B cell (primary cell): ENCODE results near the gene CSAG3. TPM values are rescaled to one million over a fixed set of nuclear protein-coding genes. Genes with fewer than 3 reads are reported as not detected.
"Not testable (repeated sequence)": the region's sequence is repeated elsewhere in the genome, so short reads cannot be mapped to it uniquely, and the experiment has no call there.

Experiments used
- ATAC-seq: fragments of 200-7000 bp; cut with Tn5 transposase; one replicate; pipeline ENCODE4 v1.10.0; 2021; ENCODE audit warnings: low read depth, mild to moderate bottlenecking, moderate number of reproducible peaks, moderate library complexity
- CTCF ChIA-PET: fragments of 350-600 bp; sonication (Branson Sonifier 250); formaldehyde crosslinking; loops from one replicate; lab custom pipeline; 2021; ENCODE audit warnings: antibody characterized with exemption, inconsistent platforms; lab: Charles Lee
- POLR2A ChIA-PET: fragments of 350-600 bp; sonication (Branson Sonifier 250); formaldehyde crosslinking; loops from one replicate; lab custom pipeline; 2021; ENCODE audit warnings: antibody characterized with exemption; lab: Charles Lee
- DNase-seq: peaks from one replicate; pipeline ENCODE4 v3.0.0; 2013
- H2AFZ ChIP-seq: 2 replicates; pipeline ENCODE4 v1.6.1; 2012; ENCODE audit warnings: mild to moderate bottlenecking, low read depth, low read length; ENCODE audit not compliant: insufficient read depth, poor library complexity, severe bottlenecking
- H3K27ac ChIP-seq, 2 donors: 1 replicate in 1 of 2; 2 replicates in 1 of 2; pipeline ENCODE4 v1.5.1; 2012 to 2013; ENCODE audit warnings: low read length in 2 of 2, mild to moderate bottlenecking in 2 of 2, moderate library complexity in 1 of 2
- H3K27me3 ChIP-seq, 4 experiments: fragments of 200-600 bp in 1 of 4; sonication (generic) in 1 of 4; replicated peaks in 1 of 4; 1 replicate in 2 of 4; 2 replicates in 2 of 4; pipeline versions ENCODE4 v1.6.1 to v1.7.0; 2013 to 2016; ENCODE audit warnings: low read length in 3 of 4, mild to moderate bottlenecking in 2 of 4, mixed read lengths in 1 of 4, moderate library complexity in 1 of 4; ENCODE audit not compliant: insufficient read depth in 4 of 4, control insufficient read depth in 3 of 4; ENCODE audit errors: control extremely low read depth in 1 of 4
- H3K36me3 ChIP-seq, 2 experiments: replicated peaks in 1 of 2; 1 replicate in 1 of 2; 2 replicates in 1 of 2; pipeline versions ENCODE4 v1.6.1 to v1.7.1; 2013; ENCODE audit warnings: low read length in 1 of 2; ENCODE audit not compliant: insufficient read depth in 2 of 2, control insufficient read depth in 1 of 2; ENCODE audit errors: control extremely low read depth in 1 of 2, extremely low read depth in 1 of 2
- H3K4me1 ChIP-seq, 2 donors: fragments of 200-600 bp in 1 of 2; sonication (generic) in 1 of 2; 1 replicate in 1 of 2; 2 replicates in 1 of 2; pipeline versions ENCODE4 v1.5.1 to v1.6.1; 2013 to 2017; ENCODE audit warnings: low read length in 2 of 2; ENCODE audit not compliant: control insufficient read depth in 2 of 2, insufficient read depth in 2 of 2
- H3K4me2 ChIP-seq: replicated peaks from 2 replicates; pipeline ENCODE3; 2012; ENCODE audit warnings: mild to moderate bottlenecking, low read depth, low read length; ENCODE audit not compliant: poor library complexity, severe bottlenecking
- H3K4me3 ChIP-seq, 5 experiments: fragments of 200-600 bp in 1 of 5; sonication (generic) in 1 of 5; 1 replicate in 3 of 5; 2 replicates in 2 of 5; pipeline versions ENCODE4 v1.5.1 to v1.7.0; 2011 to 2016; ENCODE audit warnings: low read length in 4 of 5, mild to moderate bottlenecking in 4 of 5, low read depth in 2 of 5, control low read depth in 1 of 5, moderate library complexity in 1 of 5; ENCODE audit not compliant: insufficient read depth in 1 of 5; ENCODE audit errors: control extremely low read depth in 1 of 5, extremely low read depth in 1 of 5
- H3K79me2 ChIP-seq: fragments of 200-600 bp; sonication (generic); one replicate; pipeline ENCODE4 v1.6.0; 2016; ENCODE audit warnings: low read length; ENCODE audit not compliant: control insufficient read depth, insufficient read depth
- H3K9ac ChIP-seq: fragments of 200-600 bp; sonication (generic); 2 replicates; pipeline ENCODE4 v1.6.1; 2017; ENCODE audit warnings: mild to moderate bottlenecking, low read length, moderate library complexity
- H3K9me3 ChIP-seq, 3 donors: one replicate each; pipeline versions ENCODE4 v1.6.1 to v1.7.1; 2013; ENCODE audit warnings: low read length in 2 of 3; ENCODE audit not compliant: control insufficient read depth in 2 of 3, insufficient read depth in 1 of 3; ENCODE audit errors: control extremely low read depth in 1 of 3
- H4K20me1 ChIP-seq: 2 replicates; pipeline ENCODE4 v1.6.0; 2012; ENCODE audit warnings: mild to moderate bottlenecking, low read length; ENCODE audit not compliant: insufficient read depth, control insufficient read depth, poor library complexity, severe bottlenecking
- H3K27ac Mint-ChIP-seq: one replicate; pipeline ENCODE4 v1.8.0; 2021; ENCODE audit warnings: mixed read lengths
- H3K27me3 Mint-ChIP-seq: one replicate; pipeline ENCODE4 v1.8.0; 2021; ENCODE audit warnings: mixed read lengths
- H3K4me1 Mint-ChIP-seq: one replicate; pipeline ENCODE4 v1.8.0; 2021; ENCODE audit warnings: mixed read lengths
- H3K4me3 Mint-ChIP-seq: one replicate; pipeline ENCODE4 v1.8.0; 2021; ENCODE audit warnings: mixed read lengths
- H3K9me3 Mint-ChIP-seq: one replicate; pipeline ENCODE4 v1.8.0; 2022; ENCODE audit warnings: mixed read lengths; ENCODE audit not compliant: insufficient read depth
- WGBS: methylation state at CpG from one replicate; pipeline ENCODE4 v1.1.5; 2013; ENCODE audit warnings: missing lambda C conversion rate; ENCODE audit not compliant: insufficient coverage; 5-methylcytosine and 5-hydroxymethylcytosine counted together
- intact Hi-C: fragments of 100-400 bp; cut with micrococcal nuclease; formaldehyde crosslinking; loops from one replicate; pipeline ENCODE4 v1.10.0; 2022
- polyA plus RNA-seq: library from polyadenylated mRNA; depleted of rRNA; stranded (reverse); fragments of >200 nt; gene quantifications from 2 replicates; pipeline ENCODE4 v1.2.3, GENCODE V29; 2012
- total RNA-seq, 2 donors: library from RNA; stranded (reverse); fragments of 120-200 nt in 1 of 2; gene quantifications; 1 replicate in 1 of 2; 2 replicates in 1 of 2; pipeline versions ENCODE4 v1.2.3 to v1.2.4, GENCODE V29; 2013 to 2022

CSAG3 gene
- total and polyA plus RNA-seq, 2 donors (not counting 1 experiment from before 2014, with no cell fraction given), result not detected

DNA sequence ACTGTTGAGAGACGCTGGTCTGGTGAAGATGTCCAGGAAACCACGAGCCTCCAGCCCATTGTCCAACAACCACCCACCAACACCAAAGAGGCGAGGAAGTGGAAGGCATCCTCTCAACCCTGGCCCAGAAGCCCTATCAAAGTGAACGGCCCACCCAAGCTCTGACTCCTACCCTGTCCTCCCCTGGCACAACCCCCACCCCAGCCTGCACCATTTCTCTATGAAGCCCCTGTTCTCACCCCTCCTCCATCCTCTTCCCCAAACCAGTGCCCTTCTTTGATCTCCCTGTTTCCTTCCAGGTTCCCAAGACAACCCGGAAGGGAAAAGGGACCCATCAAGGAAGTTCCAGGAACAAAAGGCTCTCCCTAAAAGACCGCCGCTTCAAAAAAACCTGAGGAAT, 526 bp downstream of the CSAG3 start:
- H3K4me1 Mint-ChIP-seq, H3K4me3 Mint-ChIP-seq, H3K4me1 ChIP-seq, H3K27ac ChIP-seq, H3K9ac ChIP-seq, H3K27ac Mint-ChIP-seq, H3K9me3 Mint-ChIP-seq, DNase-seq, H3K36me3 ChIP-seq, intact Hi-C loops, CTCF ChIA-PET, ATAC-seq, H3K79me2 ChIP-seq, H3K4me2 ChIP-seq, H3K27me3 ChIP-seq, H3K27me3 Mint-ChIP-seq, POLR2A ChIA-PET, H3K9me3 ChIP-seq, H4K20me1 ChIP-seq, H2AFZ ChIP-seq, H3K4me3 ChIP-seq: not testable (repeated sequence)
- no CpG with 5 or more reads among the region's 7 CpGs for WGBS

DNA sequence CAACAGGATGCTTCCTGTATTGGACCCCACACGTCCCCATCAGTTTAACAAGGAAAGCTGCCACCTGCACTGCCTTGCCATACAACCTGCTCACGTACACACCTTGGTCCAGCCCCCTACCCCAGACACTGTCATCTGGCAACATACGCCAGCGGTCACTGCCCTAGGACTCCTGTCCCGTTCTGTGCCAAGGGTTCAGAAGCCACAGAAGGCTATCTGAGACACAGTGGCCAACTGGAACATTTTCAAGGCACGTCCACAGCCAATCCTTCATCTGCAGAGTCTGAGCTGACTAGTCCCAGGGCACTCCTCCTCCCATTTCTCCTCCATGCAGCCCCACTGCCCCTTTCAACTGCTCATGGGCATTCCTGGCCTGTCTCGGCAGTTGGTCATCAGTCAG, 2.6 kb downstream of the CSAG3 start:
- H3K27me3 ChIP-seq, H3K36me3 ChIP-seq, H3K9me3 Mint-ChIP-seq, CTCF ChIA-PET, POLR2A ChIA-PET, H3K9me3 ChIP-seq, H3K27ac Mint-ChIP-seq, H3K79me2 ChIP-seq, H3K4me2 ChIP-seq, DNase-seq, H3K4me3 Mint-ChIP-seq, ATAC-seq, H3K27ac ChIP-seq, intact Hi-C loops, H2AFZ ChIP-seq, H3K4me3 ChIP-seq, H3K27me3 Mint-ChIP-seq, H4K20me1 ChIP-seq, H3K9ac ChIP-seq, H3K4me1 Mint-ChIP-seq, H3K4me1 ChIP-seq: not testable (repeated sequence)
- no CpG with 5 or more reads among the region's 7 CpGs for WGBS

DNA sequence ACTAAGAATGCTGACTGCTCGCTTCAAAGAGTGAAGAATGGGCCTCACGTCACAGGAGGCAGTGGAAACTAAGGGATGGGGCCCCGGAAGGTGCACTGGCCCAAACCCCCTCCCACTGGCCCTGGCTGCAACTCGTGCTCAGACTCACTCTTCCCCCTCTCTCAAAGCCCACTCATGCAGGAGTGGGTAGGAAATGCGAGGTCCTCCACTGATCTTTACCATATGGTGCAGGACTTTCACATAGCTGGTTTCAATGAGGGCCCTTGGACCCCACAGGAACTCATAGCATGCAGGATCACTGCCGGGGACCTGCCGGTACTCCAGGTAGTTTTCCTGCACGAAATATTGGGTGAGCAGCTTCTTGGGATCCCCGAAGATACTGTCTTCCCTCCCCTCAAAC, 7.5 kb downstream of the CSAG3 start:
- H3K79me2 ChIP-seq, H4K20me1 ChIP-seq, H3K27ac Mint-ChIP-seq, H3K4me1 ChIP-seq, H3K4me1 Mint-ChIP-seq, H3K9ac ChIP-seq, H3K4me2 ChIP-seq, POLR2A ChIA-PET, ATAC-seq, H2AFZ ChIP-seq, H3K4me3 Mint-ChIP-seq, H3K36me3 ChIP-seq, DNase-seq, H3K27me3 ChIP-seq, H3K4me3 ChIP-seq, H3K9me3 ChIP-seq, H3K27me3 Mint-ChIP-seq, intact Hi-C loops, H3K9me3 Mint-ChIP-seq, CTCF ChIA-PET, H3K27ac ChIP-seq: not testable (repeated sequence)
- WGBS, result 100% methylated on average over 2 of the region's 9 CpGs

DNA sequence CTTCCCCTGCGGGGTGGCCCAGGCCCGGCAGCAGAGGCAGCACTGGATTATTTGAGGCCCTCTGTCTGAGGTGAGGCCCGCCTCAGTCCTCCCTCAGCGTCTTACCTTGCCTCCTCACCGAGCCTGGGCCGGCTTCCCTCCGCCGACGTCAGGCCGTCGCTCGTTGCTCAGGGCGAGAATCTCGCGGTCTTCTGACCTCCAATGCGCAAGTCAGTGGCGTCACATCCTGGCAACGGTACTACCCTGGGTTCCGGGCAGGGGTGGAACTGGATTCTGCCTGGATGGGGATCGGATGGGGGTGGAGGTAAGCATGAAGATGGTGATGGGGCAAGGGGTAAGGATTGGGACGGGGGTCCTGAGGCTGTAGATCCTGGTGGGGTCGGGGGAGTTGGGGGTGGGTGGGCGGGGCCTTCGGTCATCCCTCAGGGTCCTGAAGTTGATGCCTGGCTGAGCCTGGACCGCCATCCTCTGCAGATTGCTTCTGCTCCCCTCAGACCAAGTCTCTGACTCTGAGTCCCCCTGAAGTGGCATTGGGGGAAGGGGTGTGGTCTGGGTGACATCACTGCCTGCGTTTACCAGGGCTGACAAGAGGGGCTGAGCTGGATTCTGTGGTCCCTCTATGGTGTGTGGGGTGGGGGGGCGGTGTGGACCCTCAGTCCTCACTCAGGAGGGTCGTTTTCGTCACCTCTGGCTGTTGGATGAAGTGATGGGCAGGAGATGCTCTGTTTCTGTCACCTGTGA, 10.7 kb downstream of the CSAG3 start, which contains the start of gene MAGEA6:
Gene MAGEA6 (minus strand): TSS at position 141 of the 741 bp plus-strand sequence. CDS start 2,039 bp downstream, outside the sequence.
- H3K4me3 Mint-ChIP-seq, H3K4me1 Mint-ChIP-seq, H3K4me2 ChIP-seq, H3K27ac ChIP-seq, ATAC-seq, H3K9me3 ChIP-seq, DNase-seq, H3K4me3 ChIP-seq, H3K9ac ChIP-seq, H3K27me3 ChIP-seq, H2AFZ ChIP-seq, H3K27me3 Mint-ChIP-seq, CTCF ChIA-PET, H3K4me1 ChIP-seq, H4K20me1 ChIP-seq, H3K9me3 Mint-ChIP-seq, H3K36me3 ChIP-seq, H3K27ac Mint-ChIP-seq, POLR2A ChIA-PET, H3K79me2 ChIP-seq, intact Hi-C loops: not testable (repeated sequence)
- WGBS, result no CpG with 5 or more reads among the region's 29 CpGs
